Upper lobe of left lung (tissue), 4 donors: ENCODE results near the gene LRTM2.

Experiments
- EP300 ChIP-seq, 4 donors: sonication (generic); formaldehyde crosslinking; IDR thresholded peaks; one replicate each; pipeline ENCODE4 v1.5.1; 2017; ENCODE audit warnings: antibody characterized with exemption in 4 of 4, control low read depth in 2 of 4
- POLR2A ChIP-seq, 4 donors: fragments of 450-650 bp; IDR thresholded peaks; one replicate each; pipeline ENCODE4 v1.5.1; 2016 to 2017; ENCODE audit warnings: antibody characterized with exemption in 4 of 4, mild to moderate bottlenecking in 2 of 4
- POLR2AphosphoS5 ChIP-seq, 2 donors: sonication (generic); formaldehyde crosslinking; IDR thresholded peaks; one replicate each; pipeline ENCODE4 v1.5.1; 2017; ENCODE audit warnings: antibody characterized with exemption in 2 of 2
- TF ChIP-seq, protein P1 (sequence below), 6 experiments: fragments of 450-650 bp in 4 of 6; fragments of 200-600 bp in 2 of 6; sonication (generic) in 2 of 6; IDR thresholded peaks; one replicate each; pipeline ENCODE4 v1.5.1; 2016 to 2019; ENCODE audit warnings: antibody characterized with exemption in 6 of 6

DNA sequence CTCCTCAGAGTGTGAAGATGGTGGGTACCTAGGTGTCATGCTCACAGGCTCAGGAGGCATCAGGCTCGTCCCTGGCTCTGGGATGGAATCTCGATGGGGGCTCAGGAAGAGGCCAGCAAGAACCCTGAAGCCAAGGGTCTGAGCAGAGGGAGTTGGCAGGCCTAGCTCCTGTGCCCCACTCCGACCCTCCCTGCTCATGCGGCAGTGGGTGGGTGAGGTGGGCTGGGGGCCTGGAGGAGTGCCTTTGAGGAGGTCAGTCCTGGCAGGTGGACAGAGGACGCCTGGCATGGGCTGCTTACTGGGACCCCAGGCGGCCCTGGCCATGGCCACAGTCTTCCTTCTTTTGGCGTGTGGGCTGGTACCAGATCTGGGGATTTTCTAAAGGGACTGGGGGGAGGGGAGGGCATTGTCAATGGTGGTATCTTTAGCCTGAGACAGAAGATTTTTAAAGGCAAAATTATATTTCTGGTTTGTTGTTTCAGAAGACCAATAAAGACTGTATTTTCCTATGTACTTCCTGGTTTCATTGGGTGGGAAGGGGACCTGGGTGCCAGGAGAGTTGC is 16.0 kb downstream of the LRTM2 start:
- TF ChIP-seq, protein P1, sequence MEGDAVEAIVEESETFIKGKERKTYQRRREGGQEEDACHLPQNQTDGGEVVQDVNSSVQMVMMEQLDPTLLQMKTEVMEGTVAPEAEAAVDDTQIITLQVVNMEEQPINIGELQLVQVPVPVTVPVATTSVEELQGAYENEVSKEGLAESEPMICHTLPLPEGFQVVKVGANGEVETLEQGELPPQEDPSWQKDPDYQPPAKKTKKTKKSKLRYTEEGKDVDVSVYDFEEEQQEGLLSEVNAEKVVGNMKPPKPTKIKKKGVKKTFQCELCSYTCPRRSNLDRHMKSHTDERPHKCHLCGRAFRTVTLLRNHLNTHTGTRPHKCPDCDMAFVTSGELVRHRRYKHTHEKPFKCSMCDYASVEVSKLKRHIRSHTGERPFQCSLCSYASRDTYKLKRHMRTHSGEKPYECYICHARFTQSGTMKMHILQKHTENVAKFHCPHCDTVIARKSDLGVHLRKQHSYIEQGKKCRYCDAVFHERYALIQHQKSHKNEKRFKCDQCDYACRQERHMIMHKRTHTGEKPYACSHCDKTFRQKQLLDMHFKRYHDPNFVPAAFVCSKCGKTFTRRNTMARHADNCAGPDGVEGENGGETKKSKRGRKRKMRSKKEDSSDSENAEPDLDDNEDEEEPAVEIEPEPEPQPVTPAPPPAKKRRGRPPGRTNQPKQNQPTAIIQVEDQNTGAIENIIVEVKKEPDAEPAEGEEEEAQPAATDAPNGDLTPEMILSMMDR (IDR thresholded peaks at IDR 0.05): no peak
- TF ChIP-seq POLR2A (IDR thresholded peaks at IDR 0.05) (no peak), POLR2AphosphoS5 (IDR thresholded peaks at IDR 0.05) (no peak), EP300 (IDR thresholded peaks at IDR 0.05) (no peak)
